Measurements from ENCODE around the gene RASGRP4.

Gene RASGRP4

GRCh38 chr19:38457202-38457601, 31.2 kb upstream of the RASGRP4 start:
- no peak for TF ChIP-seq CTCF (IDR thresholded peaks at IDR 0.05; ENCODE audit: low read depth, low read length)

GRCh38 chr19:38455031-38455430, 29.0 kb upstream of the RASGRP4 start:
- TF ChIP-seq CTCF (IDR thresholded peaks at IDR 0.05; ENCODE audit: low read depth, low read length), result no peak
- no peak overlapping the region for H3K4me3 ChIP-seq (ENCODE audit: low read depth, low read length)

More at GRCh38 chr19:38457202-38457601, 31.2 kb upstream of the RASGRP4 start:
- no peak overlapping the region for H3K4me3 ChIP-seq (ENCODE audit: low read depth, low read length)

GRCh38 chr19:38453596-38453995, 27.6 kb upstream of the RASGRP4 start:
- H3K4me3 ChIP-seq (ENCODE audit: low read depth, low read length), result no peak overlapping the region
- TF ChIP-seq CTCF (IDR thresholded peaks at IDR 0.05; ENCODE audit: low read depth, low read length), result no peak

- H3K4me3 ChIP-seq (ENCODE audit: low read depth, low read length), result no peak overlapping the region
- TF ChIP-seq CTCF (IDR thresholded peaks at IDR 0.05; ENCODE audit: low read depth, low read length), result no peak
These were observed 26.7 kb upstream of the RASGRP4 start for GRCh38 chr19:38452430-38453366.

GRCh38 chr19:38451629-38452028, 25.6 kb upstream of the RASGRP4 start:
- TF ChIP-seq CTCF (IDR thresholded peaks at IDR 0.05; ENCODE audit: low read depth, low read length), result no peak
- no peak overlapping the region for H3K4me3 ChIP-seq (ENCODE audit: low read depth, low read length)

- no peak for TF ChIP-seq CTCF (IDR thresholded peaks at IDR 0.05; ENCODE audit: low read depth, low read length)
- H3K4me3 ChIP-seq (ENCODE audit: low read depth, low read length), result no peak overlapping the region
These were observed 25.0 kb upstream of the RASGRP4 start for GRCh38 chr19:38451036-38451435.

- no peak for TF ChIP-seq CTCF (IDR thresholded peaks at IDR 0.05; ENCODE audit: low read depth, low read length)
- no peak overlapping the region for H3K4me3 ChIP-seq (ENCODE audit: low read depth, low read length)
These were observed 23.5 kb upstream of the RASGRP4 start for GRCh38 chr19:38449518-38449917.
